RWPE1 (cell line): ENCODE data around the gene LDAH.
"Not testable (repeated sequence)": the region's sequence is repeated elsewhere in the genome, so short reads cannot be mapped to it uniquely, and the experiment has no call there.

Experiments
- CTCF ChIA-PET: fragments of 350-600 bp; sonication (Branson Sonifier 250); formaldehyde crosslinking; extraction: SDS; loops from one replicate; lab custom pipeline; 2021; lab: Yijun Ruan, JAX
- POLR2A ChIA-PET: fragments of 400-600 bp; formaldehyde crosslinking; extraction: SDS; loops from one replicate; lab custom pipeline; 2020; ENCODE audit warnings: antibody characterized with exemption; ENCODE audit not compliant: low non-redundant PET; lab: Yijun Ruan, JAX
- DNase-seq: peaks from one replicate; pipeline ENCODE4 v3.0.0; 2012; ENCODE audit warnings: low spot score
- H3K27ac ChIP-seq: fragments of 450-650 bp; 2 replicates; pipeline ENCODE4 v1.5.1; 2017
- TF ChIP-seq, protein P1 (sequence below): fragments of 450-650 bp; conservative IDR thresholded peaks from 2 replicates; pipeline ENCODE4 v1.5.1; 2017; ENCODE audit warnings: low read depth, mild to moderate bottlenecking

The LDAH gene

DNA sequence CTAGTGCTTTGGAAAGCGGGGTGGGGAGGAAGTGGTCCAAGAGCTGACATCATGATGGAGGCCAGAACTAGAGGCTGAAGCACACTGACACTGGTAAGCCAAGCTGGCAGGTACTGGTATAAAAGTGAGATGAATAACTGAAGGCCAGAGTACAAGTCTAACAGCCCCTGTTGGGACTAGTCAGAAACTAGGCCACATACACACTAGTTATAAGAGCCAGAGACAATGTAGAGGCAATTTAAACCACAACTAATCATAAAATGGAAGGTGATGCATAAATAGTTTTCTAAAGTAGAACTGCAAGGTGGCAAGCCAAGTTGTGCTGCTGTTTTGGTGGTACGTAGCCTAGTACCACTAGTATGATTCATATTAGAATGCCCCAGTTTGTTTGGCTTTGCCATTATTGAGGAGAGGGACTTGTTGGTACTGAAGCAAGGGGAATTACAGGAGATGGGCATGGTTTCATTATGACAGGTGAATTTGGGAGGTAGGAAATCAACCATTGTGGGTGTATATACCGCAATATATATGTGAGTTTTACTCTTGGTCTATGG lies 98.3 kb downstream of the LDAH start:
- ChIA-PET POLR2A (no interaction called here), CTCF (no interaction called here)
- no peak overlapping the region for H3K27ac ChIP-seq
- TF ChIP-seq, protein P1, sequence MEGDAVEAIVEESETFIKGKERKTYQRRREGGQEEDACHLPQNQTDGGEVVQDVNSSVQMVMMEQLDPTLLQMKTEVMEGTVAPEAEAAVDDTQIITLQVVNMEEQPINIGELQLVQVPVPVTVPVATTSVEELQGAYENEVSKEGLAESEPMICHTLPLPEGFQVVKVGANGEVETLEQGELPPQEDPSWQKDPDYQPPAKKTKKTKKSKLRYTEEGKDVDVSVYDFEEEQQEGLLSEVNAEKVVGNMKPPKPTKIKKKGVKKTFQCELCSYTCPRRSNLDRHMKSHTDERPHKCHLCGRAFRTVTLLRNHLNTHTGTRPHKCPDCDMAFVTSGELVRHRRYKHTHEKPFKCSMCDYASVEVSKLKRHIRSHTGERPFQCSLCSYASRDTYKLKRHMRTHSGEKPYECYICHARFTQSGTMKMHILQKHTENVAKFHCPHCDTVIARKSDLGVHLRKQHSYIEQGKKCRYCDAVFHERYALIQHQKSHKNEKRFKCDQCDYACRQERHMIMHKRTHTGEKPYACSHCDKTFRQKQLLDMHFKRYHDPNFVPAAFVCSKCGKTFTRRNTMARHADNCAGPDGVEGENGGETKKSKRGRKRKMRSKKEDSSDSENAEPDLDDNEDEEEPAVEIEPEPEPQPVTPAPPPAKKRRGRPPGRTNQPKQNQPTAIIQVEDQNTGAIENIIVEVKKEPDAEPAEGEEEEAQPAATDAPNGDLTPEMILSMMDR = no peak
- no peak for DNase-seq

DNA sequence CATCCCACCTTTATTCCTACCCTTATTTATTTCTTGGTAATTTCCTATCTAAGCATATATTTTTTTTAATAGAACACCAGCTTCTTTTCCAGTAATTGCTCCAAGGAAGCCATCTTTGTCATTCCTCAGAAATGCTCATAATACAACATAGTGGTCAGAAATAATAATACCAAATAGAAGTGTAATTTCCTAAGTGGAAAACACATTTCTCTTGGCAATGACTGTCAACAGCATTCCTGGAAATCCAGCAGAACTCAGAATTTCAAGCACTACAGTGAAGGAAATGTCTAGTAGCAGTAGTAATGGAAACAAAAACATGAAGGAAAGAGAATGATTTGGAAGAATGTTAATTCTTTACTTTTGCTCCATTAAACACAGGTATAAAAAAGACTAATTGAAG lies 99.4 kb downstream of the LDAH start:
- no peak for DNase-seq
- POLR2A ChIA-PET = no interaction called here
- TF ChIP-seq, protein P1 = no peak
- CTCF ChIA-PET = interaction anchor here (0.7 kb wide), 1 partner anchor 39 kb away, joined by 3 read pairs; no protein-coding TSS in a partner anchor
- H3K27ac ChIP-seq = no peak overlapping the region

DNA sequence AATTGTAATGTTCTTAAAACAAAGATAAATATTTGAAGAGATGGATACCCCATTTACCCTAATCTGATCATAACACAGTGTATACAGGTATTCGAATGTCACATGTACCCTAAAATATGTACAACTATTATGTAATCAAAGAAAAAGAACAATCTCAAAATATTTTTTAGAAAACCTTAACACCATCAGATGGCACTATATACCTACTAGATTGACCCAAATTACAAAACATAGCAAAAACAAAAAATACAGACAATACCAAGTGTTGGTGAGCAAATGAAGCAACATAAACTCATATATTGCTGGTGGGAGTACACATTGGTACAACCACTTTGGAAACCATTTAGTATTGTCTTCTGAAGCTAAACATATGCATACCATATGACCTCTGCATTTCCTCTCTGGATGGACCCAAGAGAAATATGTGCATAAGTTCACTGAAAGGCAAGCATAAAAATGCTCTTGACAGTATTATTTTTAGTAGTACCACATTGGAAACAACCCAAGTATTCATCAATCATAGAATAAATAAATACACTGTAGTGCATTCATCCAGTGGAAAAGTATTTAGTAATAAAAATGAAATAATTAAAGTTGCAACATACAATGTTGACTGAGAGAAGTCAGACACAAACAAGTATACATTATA lies 100.2 kb downstream of the LDAH start:
- H3K27ac ChIP-seq = no peak overlapping the region
- POLR2A ChIA-PET = no interaction called here
- CTCF ChIA-PET = no interaction called here
- TF ChIP-seq, protein P1 = no peak
- DNase-seq = no peak

DNA sequence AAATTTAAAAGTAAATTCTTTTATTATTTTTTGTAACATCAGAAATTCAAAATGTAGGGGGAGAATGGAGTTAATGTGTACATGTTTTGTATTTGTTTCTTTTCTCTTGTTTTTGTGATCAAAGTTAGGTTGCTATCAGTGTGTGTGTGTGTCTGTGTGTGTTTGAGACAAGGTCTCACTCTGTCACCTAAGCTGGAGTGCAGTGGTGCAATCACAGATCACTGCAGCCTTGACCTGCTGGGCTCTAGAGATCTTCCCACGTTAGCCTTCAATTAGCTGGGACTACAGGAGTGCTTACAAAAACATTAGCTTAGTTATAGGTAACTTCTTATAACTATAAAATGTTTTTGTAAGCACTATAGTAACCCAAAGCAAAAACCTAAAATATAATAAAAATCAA lies 105.3 kb downstream of the LDAH start:
- CTCF ChIA-PET = no interaction called here

DNA sequence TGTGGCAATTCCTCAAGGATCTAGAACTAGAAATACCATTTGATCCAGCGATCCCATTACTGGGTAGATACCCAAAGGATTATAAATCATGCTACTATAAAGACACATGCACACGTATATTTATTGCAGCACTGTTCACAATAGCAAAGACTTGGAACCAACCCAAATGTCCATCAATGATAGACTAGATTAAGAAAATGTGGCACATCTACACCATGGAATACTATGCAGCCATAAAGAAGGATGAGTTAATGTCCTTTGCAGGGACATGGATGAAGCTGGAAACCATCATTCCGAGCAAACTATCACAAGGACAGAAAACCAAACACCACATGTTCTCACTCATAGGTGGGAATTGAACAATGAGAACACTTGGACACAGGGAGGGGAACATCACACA lies 106.7 kb downstream of the LDAH start:
- H3K27ac ChIP-seq, DNase-seq, POLR2A ChIA-PET, CTCF ChIA-PET: not testable (repeated sequence)

More for the DNA sequence above, 105.3 kb downstream of the LDAH start:
- POLR2A ChIA-PET = no interaction called here
- DNase-seq = no peak
- no peak overlapping the region for H3K27ac ChIP-seq
- TF ChIP-seq, protein P1 = no peak

DNA sequence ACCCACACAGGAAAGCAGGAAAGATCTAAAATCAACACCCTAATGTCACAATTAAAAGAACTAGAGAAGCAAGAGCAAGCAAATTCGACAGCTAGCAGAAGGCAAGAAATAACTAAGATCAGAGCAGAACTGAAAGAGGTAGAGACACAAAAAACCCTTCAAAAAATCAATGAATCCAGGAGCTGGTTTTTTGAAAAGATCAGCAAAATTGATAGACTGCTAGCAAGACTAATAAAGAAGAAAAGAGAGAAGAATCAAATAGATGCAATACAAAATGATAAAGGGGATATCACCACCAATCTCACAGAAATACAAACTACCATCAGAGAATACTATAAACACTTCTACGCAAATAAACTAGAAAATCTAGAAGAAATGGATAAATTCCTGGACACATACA lies 108.5 kb downstream of the LDAH start:
- POLR2A ChIA-PET, H3K27ac ChIP-seq, DNase-seq, CTCF ChIA-PET: not testable (repeated sequence)

DNA sequence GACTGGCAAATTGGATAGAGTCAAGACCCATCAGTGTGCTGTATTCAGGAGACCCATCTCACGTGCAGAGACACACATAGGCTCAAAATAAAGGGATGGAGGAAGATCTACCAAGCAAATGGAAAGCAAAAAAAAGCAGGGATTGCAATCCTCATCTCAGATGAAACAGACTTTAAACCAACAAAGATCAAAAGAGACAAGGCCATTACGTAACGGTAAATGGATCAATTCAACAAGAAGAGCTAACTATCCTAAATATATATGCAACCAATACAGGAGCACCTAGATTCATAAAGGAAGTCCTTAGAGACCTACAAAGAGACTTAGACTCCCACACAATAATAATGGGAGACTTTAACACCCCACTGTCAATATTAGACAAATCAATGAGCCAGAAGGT lies 109.3 kb downstream of the LDAH start:
- DNase-seq, POLR2A ChIA-PET, CTCF ChIA-PET, H3K27ac ChIP-seq: not testable (repeated sequence)

DNA sequence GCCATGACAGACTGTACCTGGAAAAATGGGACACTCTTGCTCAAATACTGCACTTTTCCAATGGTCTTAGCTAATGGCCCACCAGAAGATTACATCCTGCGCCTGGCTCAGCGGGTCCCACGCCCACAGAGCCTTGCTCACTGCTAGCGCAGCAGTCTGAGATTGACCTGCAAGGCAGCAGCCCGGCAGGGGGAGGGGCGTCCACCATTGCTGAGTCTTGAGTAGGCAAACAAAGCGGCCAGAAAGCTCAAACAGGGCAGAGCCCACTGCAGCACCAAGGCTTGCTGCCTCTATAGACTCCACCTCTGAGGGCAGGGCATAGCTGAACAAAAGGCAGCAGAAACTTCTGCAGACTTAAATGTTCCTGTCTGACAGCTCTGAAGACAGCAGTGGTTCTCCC lies 111.3 kb downstream of the LDAH start:
- POLR2A ChIA-PET, H3K27ac ChIP-seq, DNase-seq: not testable (repeated sequence)
- CTCF ChIA-PET = interaction anchor here (0.6 kb wide), 1 partner anchor 234 kb away, joined by 3 read pairs; no protein-coding TSS in a partner anchor
